RWPE1 (cell line): Measurements from ENCODE around the gene CDCP1.

Experiments
- CTCF ChIA-PET: fragments of 350-600 bp; sonication (Branson Sonifier 250); formaldehyde crosslinking; extraction: SDS; loops from one replicate; lab custom pipeline; 2021; lab: Yijun Ruan, JAX
- POLR2A ChIA-PET: fragments of 400-600 bp; formaldehyde crosslinking; extraction: SDS; loops from one replicate; lab custom pipeline; 2020; ENCODE audit warnings: antibody characterized with exemption; ENCODE audit not compliant: low non-redundant PET; lab: Yijun Ruan, JAX
- DNase-seq: peaks from one replicate; pipeline ENCODE4 v3.0.0; 2012; ENCODE audit warnings: low spot score
- H3K27ac ChIP-seq: fragments of 450-650 bp; 2 replicates; pipeline ENCODE4 v1.5.1; 2017
- TF ChIP-seq, protein P1 (sequence below): fragments of 450-650 bp; conservative IDR thresholded peaks from 2 replicates; pipeline ENCODE4 v1.5.1; 2017; ENCODE audit warnings: low read depth, mild to moderate bottlenecking

The CDCP1 gene

GRCh38 chr3:45166321-45166879, 20.2 kb upstream of the CDCP1 start:
- ChIA-PET POLR2A (interaction anchor here (0.6 kb wide), 1 partner anchor 12 kb away, joined by 6 read pairs; no protein-coding TSS in a partner anchor), CTCF (no interaction called here)
- TF ChIP-seq, protein P1, sequence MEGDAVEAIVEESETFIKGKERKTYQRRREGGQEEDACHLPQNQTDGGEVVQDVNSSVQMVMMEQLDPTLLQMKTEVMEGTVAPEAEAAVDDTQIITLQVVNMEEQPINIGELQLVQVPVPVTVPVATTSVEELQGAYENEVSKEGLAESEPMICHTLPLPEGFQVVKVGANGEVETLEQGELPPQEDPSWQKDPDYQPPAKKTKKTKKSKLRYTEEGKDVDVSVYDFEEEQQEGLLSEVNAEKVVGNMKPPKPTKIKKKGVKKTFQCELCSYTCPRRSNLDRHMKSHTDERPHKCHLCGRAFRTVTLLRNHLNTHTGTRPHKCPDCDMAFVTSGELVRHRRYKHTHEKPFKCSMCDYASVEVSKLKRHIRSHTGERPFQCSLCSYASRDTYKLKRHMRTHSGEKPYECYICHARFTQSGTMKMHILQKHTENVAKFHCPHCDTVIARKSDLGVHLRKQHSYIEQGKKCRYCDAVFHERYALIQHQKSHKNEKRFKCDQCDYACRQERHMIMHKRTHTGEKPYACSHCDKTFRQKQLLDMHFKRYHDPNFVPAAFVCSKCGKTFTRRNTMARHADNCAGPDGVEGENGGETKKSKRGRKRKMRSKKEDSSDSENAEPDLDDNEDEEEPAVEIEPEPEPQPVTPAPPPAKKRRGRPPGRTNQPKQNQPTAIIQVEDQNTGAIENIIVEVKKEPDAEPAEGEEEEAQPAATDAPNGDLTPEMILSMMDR: no peak
- peak overlapping the region; percentile 93 for H3K27ac ChIP-seq
- DNase-seq: no peak

GRCh38 chr3:45165497-45166283, 19.5 kb upstream of the CDCP1 start:
- ChIA-PET CTCF (no interaction called here), POLR2A (no interaction called here)
- no peak for DNase-seq
- TF ChIP-seq, protein P1: no peak
- H3K27ac ChIP-seq: peak overlapping the region; percentile 93

DNA sequence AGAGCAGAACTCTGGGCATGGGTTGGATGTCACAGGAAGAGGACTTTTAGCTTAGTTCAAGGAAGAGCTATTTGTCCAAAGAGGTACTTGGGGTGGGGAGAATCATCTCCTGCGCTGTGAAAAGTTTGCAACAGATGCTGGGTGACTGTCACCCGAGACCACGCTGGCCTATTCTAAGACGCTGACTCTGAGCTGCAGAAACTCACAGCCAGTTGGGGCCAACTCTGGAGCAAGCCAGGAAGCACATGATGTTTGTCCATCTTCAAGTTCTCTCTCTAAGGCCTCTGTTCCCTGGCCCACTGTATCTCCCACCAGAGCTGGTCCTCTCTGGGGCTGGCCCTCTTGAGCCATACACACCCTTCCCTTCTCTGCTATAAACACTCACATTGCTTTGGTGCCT, 17.9 kb upstream of the CDCP1 start:
- ChIA-PET POLR2A (no interaction called here), CTCF (interaction anchor here (0.7 kb wide), 1 partner anchor 320 kb away, joined by 3 read pairs; no protein-coding TSS in a partner anchor)
- TF ChIP-seq, protein P1: no peak
- no peak for DNase-seq
- H3K27ac ChIP-seq: no peak overlapping the region

DNA sequence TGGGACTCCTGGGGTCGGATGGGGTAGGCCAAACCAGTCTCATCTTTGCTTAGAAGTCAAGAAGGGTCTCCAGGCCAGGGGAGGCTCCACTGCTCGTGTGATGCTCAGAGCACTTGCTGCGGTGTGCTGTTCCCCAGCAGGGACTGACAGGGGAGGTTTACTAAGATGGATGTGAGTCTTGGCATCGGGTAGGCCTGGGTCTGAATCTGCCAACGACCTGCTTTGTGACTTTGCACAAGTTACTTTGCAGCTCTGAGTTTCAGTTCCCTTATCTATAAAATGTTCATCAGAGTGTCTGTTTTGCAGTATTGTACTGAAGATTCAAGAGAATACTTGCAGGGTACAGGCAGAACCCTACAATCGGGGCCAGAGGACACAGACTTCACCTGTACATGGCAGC, 17.3 kb upstream of the CDCP1 start:
- H3K27ac ChIP-seq: no peak overlapping the region
- ChIA-PET CTCF (no interaction called here), POLR2A (no interaction called here)
- DNase-seq: no peak
- TF ChIP-seq, protein P1: no peak

DNA sequence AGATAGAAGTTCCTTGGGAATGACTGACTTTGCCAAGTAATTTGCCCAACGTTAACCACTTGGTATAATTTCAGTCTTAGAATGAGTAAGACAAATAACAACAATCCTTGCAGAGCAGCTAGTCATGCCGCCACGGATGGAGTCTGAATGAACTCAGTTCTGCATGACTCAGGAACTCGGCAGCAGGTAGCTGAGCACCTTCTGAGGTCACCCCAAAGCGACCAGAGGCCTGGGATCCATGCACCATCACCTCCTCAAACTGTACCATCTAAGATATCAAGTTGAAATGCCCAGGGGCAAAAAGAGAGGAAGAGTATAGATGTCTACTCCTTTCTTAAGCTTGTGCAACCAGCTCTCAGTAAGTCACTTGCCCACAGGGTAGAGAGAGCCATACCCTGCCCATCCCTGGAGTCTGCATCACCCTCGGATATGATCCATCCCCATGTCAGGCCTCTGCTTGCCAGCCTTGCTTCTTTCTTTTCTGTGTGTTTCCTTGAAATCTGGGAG, 8.5 kb upstream of the CDCP1 start:
- peak overlapping the region; percentile 70 for H3K27ac ChIP-seq
- DNase-seq: peak; percentile 48
- POLR2A ChIA-PET: interaction anchor here (1.6 kb wide), 1 partner anchor 9 kb away, joined by 5 read pairs; the partner anchor contains the start of gene CDCP1
- CTCF ChIA-PET: no interaction called here
- TF ChIP-seq, protein P1: no peak

- ChIA-PET POLR2A (no interaction called here), CTCF (interaction anchor here (0.7 kb wide), 1 partner anchor 56 kb away, joined by 3 read pairs; no protein-coding TSS in a partner anchor)
- H3K27ac ChIP-seq: peak overlapping the region; percentile 70
- TF ChIP-seq, protein P1: no peak
- DNase-seq: no peak
These were observed 7.7 kb upstream of the CDCP1 start for GRCh38 chr3:45153658-45154437.
